Stimulated activated CD4-positive, alpha-beta T cell treated with anti-CD3 and anti-CD28 coated beads, Interleukin-12 subunit alpha, Interleukin-12 subunit beta, amount 100 ng/mL, for 24 hours (primary cell): ENCODE measurements around the gene FMNL2.
A peak's percentile ranks its signal among the peaks of the same experiment; 100 is the strongest.

Experiments used
- DNase-seq, 2 experiments: peaks; one replicate each; pipeline ENCODE4 v3.0.0-alpha.2; 2020; ENCODE audit warnings: low read depth in 2 of 2

FMNL2 gene

GRCh38 chr2:152615177-152615576, 280.2 kb downstream of the FMNL2 start:
- no peak for DNase-seq

- no peak for DNase-seq
These were observed 282.6 kb downstream of the FMNL2 start for GRCh38 chr2:152617456-152618192.

GRCh38 chr2:152618193-152618564, 283.2 kb downstream of the FMNL2 start:
- no peak for DNase-seq

- DNase-seq = no peak
These were observed 285.2 kb downstream of the FMNL2 start for GRCh38 chr2:152620208-152620607.

GRCh38 chr2:152620985-152621384, 286.0 kb downstream of the FMNL2 start:
- no peak for DNase-seq

GRCh38 chr2:152622219-152622618, 287.2 kb downstream of the FMNL2 start:
- no peak for DNase-seq

- DNase-seq = no peak
These were observed 288.2 kb downstream of the FMNL2 start for GRCh38 chr2:152623076-152623740.

GRCh38 chr2:152623775-152624174, 288.8 kb downstream of the FMNL2 start:
- no peak for DNase-seq

GRCh38 chr2:152624805-152625204, 289.8 kb downstream of the FMNL2 start:
- DNase-seq = no peak

- DNase-seq = no peak
These were observed 292.0 kb downstream of the FMNL2 start for GRCh38 chr2:152626911-152627339.

- no peak for DNase-seq
These were observed 292.5 kb downstream of the FMNL2 start for GRCh38 chr2:152627351-152627957.

- DNase-seq = no peak
These were observed 294.2 kb downstream of the FMNL2 start for GRCh38 chr2:152629202-152629601.

GRCh38 chr2:152630466-152630865, 295.5 kb downstream of the FMNL2 start:
- no peak for DNase-seq

- DNase-seq = no peak
These were observed 297.8 kb downstream of the FMNL2 start for GRCh38 chr2:152632736-152633135.

- peak; percentile 38 to 63 for DNase-seq
These were observed 300.8 kb downstream of the FMNL2 start for GRCh38 chr2:152635635-152636298.

- no peak for DNase-seq
These were observed 302.3 kb downstream of the FMNL2 start for GRCh38 chr2:152637251-152637650.

- DNase-seq = no peak
These were observed 303.1 kb downstream of the FMNL2 start for GRCh38 chr2:152638056-152638455.

GRCh38 chr2:152638590-152638989, 303.6 kb downstream of the FMNL2 start:
- DNase-seq = no peak

- DNase-seq = no peak
These were observed 309.4 kb downstream of the FMNL2 start for GRCh38 chr2:152644189-152644873.

GRCh38 chr2:152646264-152646663, 311.3 kb downstream of the FMNL2 start:
- DNase-seq = no peak

- DNase-seq = no peak
These were observed 311.8 kb downstream of the FMNL2 start for GRCh38 chr2:152646775-152647174.

- DNase-seq = no peak
These were observed 312.6 kb downstream of the FMNL2 start for GRCh38 chr2:152647552-152647951.
